Endodermal cell (in vitro differentiated cells): ENCODE data around the gene QSOX1. TPM values are rescaled to one million over a fixed set of nuclear protein-coding genes. Genes with fewer than 3 reads are reported as not detected.

Source experiments
- total RNA-seq, 2 donors: library from RNA; stranded (reverse); fragmentation: NEBNext Ultra II Directional in 1 of 2; extraction: Animal tissue kit (Norgen Biotek cat#: 25700) in 1 of 2; gene quantifications; 2 replicates in 1 of 2; 3 replicates in 1 of 2; pipeline ENCODE4 v1.2.1, GENCODE V29; 2021

The QSOX1 gene
- total RNA-seq, 2 donors from 2014 or later: 77.9 to 116 TPM

Other genes starting within 250 kb of the QSOX1 start
- gene CEP350, start 200.1 kb upstream of the QSOX1 start, total RNA-seq: 10 to 100 TPM; 32.2 to 42.2 TPM
- not detected for gene LHX4, start 75.4 kb downstream of the QSOX1 start, total RNA-seq